ENCODE measurements around the gene MIB2. TPM values are rescaled to one million over a fixed set of nuclear protein-coding genes. Genes with fewer than 3 reads are reported as not detected.

MIB2 gene
- total and polyA plus RNA-seq, 2 experiments from 2014 or later, result 47.5 to 75.3 TPM

- H3K4me2 ChIP-seq, result peak overlapping the region; percentile 15
- H3K4me3 ChIP-seq, result no peak overlapping the region
- peaks cover 2% of the 10 kb centered on the region for H3K4me1 ChIP-seq (ENCODE audit: insufficient read depth)
- H4K20me1 ChIP-seq (ENCODE audit: insufficient read depth, poor library complexity, severe bottlenecking), result peaks cover 27% of the 10 kb centered on the region
- WGBS (ENCODE audit: low lambda C conversion rate, missing lambda C conversion rate), result 97% methylated on average over 36 of the region's 39 CpGs
- H3K9me3 ChIP-seq (ENCODE audit: low read depth), result no peaks in the 10 kb centered on the region
- no peaks in the 10 kb centered on the region for H3K36me3 ChIP-seq (replicated peaks; ENCODE audit: insufficient read depth, low read depth)
- H2AFZ ChIP-seq, result no peak overlapping the region
- peak; percentile 8 for DNase-seq (ENCODE audit: low spot score)
- no peaks in the 10 kb centered on the region for H3K27me3 ChIP-seq
- TF ChIP-seq EZH2phosphoT487 (IDR thresholded peaks at IDR 0.05; ENCODE audit: low read depth, severe bottlenecking, unreplicated experiment) (no peak), CTCF (IDR thresholded peaks at IDR 0.05; ENCODE audit: poor library complexity) (no peak), EZH2 (IDR thresholded peaks at IDR 0.05; ENCODE audit: borderline replicate concordance) (no peak)
- peak overlapping the region; percentile 41 for H3K27ac ChIP-seq
- peaks cover 53% of the 10 kb centered on the region for H3K79me2 ChIP-seq
- no peaks in the 10 kb centered on the region for H3K9me2 ChIP-seq (replicated peaks; ENCODE audit: insufficient read depth)
These were observed 62.6 kb downstream of the MIB2 start for GRCh38 chr1:1677718-1678580.

- H3K27ac ChIP-seq, result peak overlapping the region; percentile 41
- H3K79me2 ChIP-seq, result peaks cover 61% of the 10 kb centered on the region
- H3K27me3 ChIP-seq, result no peaks in the 10 kb centered on the region
- no peak overlapping the region for H2AFZ ChIP-seq
- H3K4me1 ChIP-seq (ENCODE audit: insufficient read depth), result peaks cover 2% of the 10 kb centered on the region
- no peak overlapping the region for H3K4me3 ChIP-seq
- no peaks in the 10 kb centered on the region for H3K36me3 ChIP-seq (replicated peaks; ENCODE audit: insufficient read depth, low read depth)
- peak overlapping the region; percentile 15 for H3K4me2 ChIP-seq
- TF ChIP-seq CTCF (IDR thresholded peaks at IDR 0.05; ENCODE audit: poor library complexity), result no peak
- TF ChIP-seq EZH2 (IDR thresholded peaks at IDR 0.05; ENCODE audit: borderline replicate concordance), result no peak
- TF ChIP-seq EZH2phosphoT487 (IDR thresholded peaks at IDR 0.05; ENCODE audit: low read depth, severe bottlenecking, unreplicated experiment), result no peak
- peak; percentile 72 for DNase-seq (ENCODE audit: low spot score)
- H3K9me2 ChIP-seq (replicated peaks; ENCODE audit: insufficient read depth), result no peaks in the 10 kb centered on the region
- H4K20me1 ChIP-seq (ENCODE audit: insufficient read depth, poor library complexity, severe bottlenecking), result peaks cover 30% of the 10 kb centered on the region
- no peaks in the 10 kb centered on the region for H3K9me3 ChIP-seq (ENCODE audit: low read depth)
- WGBS (ENCODE audit: low lambda C conversion rate, missing lambda C conversion rate), result 71% methylated on average over 24 of the region's 24 CpGs
These were observed 63.5 kb downstream of the MIB2 start for GRCh38 chr1:1678581-1679380.

Other genes with a start within 250 kb of the MIB2 start
- gene AURKAIP1, start 240.3 kb upstream of the MIB2 start, total RNA-seq, result 92.9 and 105 TPM in 2 replicates
- 238 and 246 TPM in 2 replicates for gene AURKAIP1, start 240.3 kb upstream of the MIB2 start, polyA plus RNA-seq
- gene CCNL2, start 216.2 kb upstream of the MIB2 start, total RNA-seq, result 151 and 166 TPM in 2 replicates
- 284 and 364 TPM in 2 replicates for gene CCNL2, start 216.2 kb upstream of the MIB2 start, polyA plus RNA-seq
- gene MRPL20, start 208.2 kb upstream of the MIB2 start, total RNA-seq, result 107 and 115 TPM in 2 replicates
- 176 and 193 TPM in 2 replicates for gene MRPL20, start 208.2 kb upstream of the MIB2 start, polyA plus RNA-seq
- gene ANKRD65, start 194.2 kb upstream of the MIB2 start, total RNA-seq, result 2.1 and 6.5 TPM in 2 replicates
- gene ANKRD65, start 194.2 kb upstream of the MIB2 start, polyA plus RNA-seq, result 5.5 and 7.3 TPM in 2 replicates
- gene VWA1, start 179.8 kb upstream of the MIB2 start, total RNA-seq, result 37.7 and 38.1 TPM in 2 replicates
- gene VWA1, start 179.8 kb upstream of the MIB2 start, polyA plus RNA-seq, result 114 and 131 TPM in 2 replicates
- 0.10 TPM in 1 of 2 replicates, not detected in the other for gene ATAD3C, start 165.8 kb upstream of the MIB2 start, total RNA-seq
- 0.99 and 1.2 TPM in 2 replicates for gene ATAD3C, start 165.8 kb upstream of the MIB2 start, polyA plus RNA-seq
- 11.4 and 13.4 TPM in 2 replicates for gene ATAD3B, start 143.7 kb upstream of the MIB2 start, total RNA-seq
- 33.2 and 40.5 TPM in 2 replicates for gene ATAD3B, start 143.7 kb upstream of the MIB2 start, polyA plus RNA-seq
- gene ATAD3A, start 103.3 kb upstream of the MIB2 start, total RNA-seq, result 15.5 and 16.7 TPM in 2 replicates
- gene ATAD3A, start 103.3 kb upstream of the MIB2 start, polyA plus RNA-seq, result 46.7 and 49.4 TPM in 2 replicates
- 4.3 and 6.2 TPM in 2 replicates for gene TMEM240, start 74.9 kb upstream of the MIB2 start, total RNA-seq
- 2.1 and 2.6 TPM in 2 replicates for gene TMEM240, start 74.9 kb upstream of the MIB2 start, polyA plus RNA-seq
- 75.7 and 85.0 TPM in 2 replicates for gene SSU72, start 40.6 kb upstream of the MIB2 start, total RNA-seq
- 192 and 203 TPM in 2 replicates for gene SSU72, start 40.6 kb upstream of the MIB2 start, polyA plus RNA-seq
- 0.96 and 2.1 TPM in 2 replicates for gene FNDC10, start 15.4 kb upstream of the MIB2 start, total RNA-seq
- gene FNDC10, start 15.4 kb upstream of the MIB2 start, polyA plus RNA-seq, result 6.0 and 8.8 TPM in 2 replicates
- 48.0 and 73.4 TPM in 2 replicates for gene MMP23B, start 16.7 kb downstream of the MIB2 start, total RNA-seq
- gene MMP23B, start 16.7 kb downstream of the MIB2 start, polyA plus RNA-seq, result 136 and 184 TPM in 2 replicates
- gene CDK11B, start 43.5 kb downstream of the MIB2 start, total RNA-seq, result 7.5 and 10.1 TPM in 2 replicates
- gene CDK11B, start 43.5 kb downstream of the MIB2 start, polyA plus RNA-seq, result 15.3 and 21.3 TPM in 2 replicates
- gene SLC35E2B, start 77.3 kb downstream of the MIB2 start, total RNA-seq, result 46.7 and 48.2 TPM in 2 replicates
- gene SLC35E2B, start 77.3 kb downstream of the MIB2 start, polyA plus RNA-seq, result 27.5 and 29.2 TPM in 2 replicates
- 9.2 and 19.5 TPM in 2 replicates for gene CDK11A, start 108.9 kb downstream of the MIB2 start, total RNA-seq
- gene CDK11A, start 108.9 kb downstream of the MIB2 start, polyA plus RNA-seq, result 30.9 and 41.6 TPM in 2 replicates
- gene NADK, start 163.0 kb downstream of the MIB2 start, total RNA-seq, result 46.9 and 67.5 TPM in 2 replicates
- 57.3 and 68.2 TPM in 2 replicates for gene NADK, start 163.0 kb downstream of the MIB2 start, polyA plus RNA-seq

Measured in hepatocyte (in vitro differentiated cells).